ENCODE data around the gene SRD5A1.

GRCh38 chr5:6649681-6650080, 16.4 kb downstream of the SRD5A1 start:
- TF ChIP-seq CTCF (IDR thresholded peaks at IDR 0.05) (no peak), POLR2A (IDR thresholded peaks at IDR 0.05) (no peak)

All from transverse colon (tissue), 3 donors.